ENCODE data around the gene TSKU.
"Not testable (repeated sequence)": the region's sequence is repeated elsewhere in the genome, so short reads cannot be mapped to it uniquely, and the experiment has no call there.

The TSKU gene

DNA sequence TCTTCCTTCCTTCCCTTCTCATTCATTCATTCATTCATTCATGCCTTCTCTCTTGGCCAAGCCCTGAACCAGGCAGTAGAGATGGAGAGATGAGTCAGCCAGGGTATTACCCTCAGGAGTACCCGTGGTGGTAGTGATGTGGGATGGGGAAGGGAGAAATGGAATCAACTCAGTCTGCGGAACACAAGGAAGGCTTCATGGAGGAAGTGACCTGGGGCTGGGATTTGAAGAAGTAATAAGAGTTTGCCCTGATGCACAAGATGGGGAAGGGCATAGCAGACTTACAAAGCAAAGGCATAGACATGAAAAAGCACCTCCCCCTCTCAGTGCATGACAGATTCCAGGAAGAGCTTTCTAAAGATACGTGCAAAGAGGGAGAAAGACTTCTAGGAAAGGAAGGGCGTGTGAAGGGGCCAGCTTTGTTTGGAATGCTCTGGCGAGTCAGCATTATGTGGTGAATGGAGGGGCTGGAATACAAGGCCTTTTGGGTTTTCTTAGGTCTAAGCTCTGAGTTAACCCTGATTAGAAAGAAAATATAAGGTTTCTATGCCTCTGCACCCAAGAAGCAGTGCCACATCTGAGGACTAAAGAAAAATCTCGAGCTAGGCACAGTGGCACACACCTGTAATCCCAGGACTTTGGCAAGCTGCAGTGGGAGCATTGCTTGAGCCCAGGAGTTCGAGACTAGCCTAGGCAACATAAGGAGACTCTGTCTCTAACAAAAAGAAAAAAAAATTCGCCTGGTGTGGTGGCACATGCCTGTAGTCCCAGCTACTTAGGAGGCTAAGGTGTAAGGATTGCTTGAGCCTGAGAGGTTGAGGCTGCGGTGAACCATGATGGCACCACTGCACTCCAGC lies 41.2 kb downstream of the TSKU start:
- H3K4me3 ChIP-seq (ENCODE audit: low read depth, low read length) = no peak overlapping the region
- ChIA-PET CTCF (interaction anchor here (1.0 to 2.7 kb wide), 5 partner anchors 10 to 95 kb away, joined by 3 to 21 read pairs (median 6); no protein-coding TSS in a partner anchor), POLR2A (interaction anchor here (0.6 kb wide), 2 partner anchors 97 to 225 kb away, joined by 3 to 4 read pairs; no protein-coding TSS in a partner anchor)
- TF ChIP-seq, protein P1, sequence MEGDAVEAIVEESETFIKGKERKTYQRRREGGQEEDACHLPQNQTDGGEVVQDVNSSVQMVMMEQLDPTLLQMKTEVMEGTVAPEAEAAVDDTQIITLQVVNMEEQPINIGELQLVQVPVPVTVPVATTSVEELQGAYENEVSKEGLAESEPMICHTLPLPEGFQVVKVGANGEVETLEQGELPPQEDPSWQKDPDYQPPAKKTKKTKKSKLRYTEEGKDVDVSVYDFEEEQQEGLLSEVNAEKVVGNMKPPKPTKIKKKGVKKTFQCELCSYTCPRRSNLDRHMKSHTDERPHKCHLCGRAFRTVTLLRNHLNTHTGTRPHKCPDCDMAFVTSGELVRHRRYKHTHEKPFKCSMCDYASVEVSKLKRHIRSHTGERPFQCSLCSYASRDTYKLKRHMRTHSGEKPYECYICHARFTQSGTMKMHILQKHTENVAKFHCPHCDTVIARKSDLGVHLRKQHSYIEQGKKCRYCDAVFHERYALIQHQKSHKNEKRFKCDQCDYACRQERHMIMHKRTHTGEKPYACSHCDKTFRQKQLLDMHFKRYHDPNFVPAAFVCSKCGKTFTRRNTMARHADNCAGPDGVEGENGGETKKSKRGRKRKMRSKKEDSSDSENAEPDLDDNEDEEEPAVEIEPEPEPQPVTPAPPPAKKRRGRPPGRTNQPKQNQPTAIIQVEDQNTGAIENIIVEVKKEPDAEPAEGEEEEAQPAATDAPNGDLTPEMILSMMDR (IDR thresholded peaks at IDR 0.05; ENCODE audit: insufficient read depth, low read length, missing control alignments) = no peak
- DNase-seq (ENCODE audit: low read depth, low spot score) = no peak

DNA sequence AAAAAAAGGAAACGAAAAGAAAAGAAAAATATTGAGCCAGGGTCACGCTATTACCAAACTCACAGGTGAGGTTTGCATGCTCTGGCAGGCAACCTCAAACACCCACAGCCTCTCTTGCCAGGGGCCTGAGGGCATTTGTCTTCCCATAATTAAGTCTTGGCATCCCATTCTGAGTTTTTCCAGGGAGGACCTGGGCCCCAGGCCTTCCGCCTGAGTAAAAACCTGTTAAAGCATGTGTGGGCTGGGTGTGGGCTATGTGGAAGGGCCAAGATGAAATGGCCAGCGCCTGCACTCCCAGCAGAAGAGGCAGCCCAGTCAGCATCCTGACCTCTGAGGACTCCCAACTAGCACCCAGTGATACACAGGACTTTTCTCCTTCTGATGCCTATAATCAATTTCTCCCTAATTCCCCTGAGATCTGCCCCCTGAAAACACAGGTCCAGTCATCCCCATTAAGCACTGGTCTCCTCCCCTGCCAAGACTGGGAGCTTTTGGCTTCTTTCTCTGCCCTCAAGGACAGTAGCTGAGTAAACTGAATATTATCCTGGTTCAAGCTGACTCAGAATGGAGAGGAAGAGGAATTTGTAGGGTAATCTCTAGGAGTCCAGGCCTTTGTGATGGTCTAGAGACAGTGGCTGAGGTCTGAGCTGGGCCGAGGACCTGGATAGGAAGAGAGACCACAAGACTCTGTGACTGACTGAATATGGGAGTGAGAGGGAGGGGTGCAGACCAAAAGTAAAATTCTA lies 42.0 kb downstream of the TSKU start:
- POLR2A ChIA-PET = no interaction called here
- H3K4me3 ChIP-seq (ENCODE audit: low read depth, low read length) = no peak overlapping the region
- TF ChIP-seq, protein P1 (IDR thresholded peaks at IDR 0.05; ENCODE audit: insufficient read depth, low read length, missing control alignments) = no peak
- CTCF ChIA-PET = interaction anchor here (0.7 to 2.7 kb wide), 8 partner anchors 13 to 93 kb away, joined by 3 to 21 read pairs (median 3); no protein-coding TSS in a partner anchor
- DNase-seq (ENCODE audit: low read depth, low spot score) = no peak

DNA sequence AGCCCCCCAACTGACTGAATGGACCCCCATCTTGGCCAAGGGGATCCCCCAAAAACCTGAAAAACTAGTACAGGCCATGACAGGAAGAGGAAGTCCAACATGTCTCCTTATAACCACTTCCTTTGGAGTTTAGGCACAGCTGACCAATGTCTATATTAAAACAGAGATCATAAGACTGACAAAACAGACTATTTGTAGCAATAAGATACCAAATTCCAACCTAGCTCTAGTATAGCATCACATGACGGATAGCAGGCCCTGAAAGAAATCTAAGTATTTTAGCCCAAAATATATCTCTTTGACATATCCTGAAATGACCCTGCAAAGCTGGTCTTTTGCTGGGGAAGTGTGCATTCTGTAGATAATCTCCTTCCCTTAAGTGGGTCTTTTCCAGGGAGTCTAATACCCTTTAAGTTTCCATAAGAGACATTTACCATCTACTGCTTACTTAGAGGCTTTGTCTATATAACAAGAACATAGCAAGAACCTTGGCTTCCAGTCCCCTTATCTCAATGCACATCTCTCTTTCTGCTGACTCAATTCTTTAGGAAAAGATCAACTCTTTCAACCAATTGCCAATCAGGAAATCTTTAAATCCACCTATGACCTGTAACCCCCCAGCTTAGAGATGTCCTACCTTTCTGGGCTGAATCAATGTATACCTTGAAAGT lies 42.7 kb downstream of the TSKU start:
- TF ChIP-seq, protein P1 (IDR thresholded peaks at IDR 0.05; ENCODE audit: insufficient read depth, low read length, missing control alignments) = no peak
- DNase-seq (ENCODE audit: low read depth, low spot score) = no peak
- POLR2A ChIA-PET = no interaction called here
- CTCF ChIA-PET = interaction anchor here (0.7 to 2.7 kb wide), 6 partner anchors 17 to 93 kb away, joined by 3 to 21 read pairs (median 3); no protein-coding TSS in a partner anchor
- H3K4me3 ChIP-seq (ENCODE audit: low read depth, low read length) = no peak overlapping the region

DNA sequence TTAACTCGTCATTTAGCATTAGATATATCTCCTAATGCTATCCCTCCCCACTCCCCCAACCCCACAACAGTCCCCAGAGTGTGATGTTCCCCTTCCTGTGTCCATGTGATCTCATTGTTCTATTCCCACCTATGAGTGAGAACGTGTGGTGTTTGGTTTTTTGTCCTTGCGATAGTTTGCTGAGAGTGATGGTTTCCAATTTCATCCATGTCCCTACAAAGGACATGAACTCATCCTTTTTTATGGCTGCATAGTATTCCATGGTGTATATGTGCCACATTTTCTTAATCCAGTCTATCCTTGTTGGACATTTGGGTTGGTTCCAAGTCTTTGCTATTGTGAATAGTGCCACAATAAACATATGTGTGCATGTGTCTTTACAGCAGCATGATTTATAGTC lies 43.4 kb downstream of the TSKU start:
- DNase-seq (ENCODE audit: low read depth, low spot score); POLR2A ChIA-PET; H3K4me3 ChIP-seq (ENCODE audit: low read depth, low read length); CTCF ChIA-PET: not testable (repeated sequence)

DNA sequence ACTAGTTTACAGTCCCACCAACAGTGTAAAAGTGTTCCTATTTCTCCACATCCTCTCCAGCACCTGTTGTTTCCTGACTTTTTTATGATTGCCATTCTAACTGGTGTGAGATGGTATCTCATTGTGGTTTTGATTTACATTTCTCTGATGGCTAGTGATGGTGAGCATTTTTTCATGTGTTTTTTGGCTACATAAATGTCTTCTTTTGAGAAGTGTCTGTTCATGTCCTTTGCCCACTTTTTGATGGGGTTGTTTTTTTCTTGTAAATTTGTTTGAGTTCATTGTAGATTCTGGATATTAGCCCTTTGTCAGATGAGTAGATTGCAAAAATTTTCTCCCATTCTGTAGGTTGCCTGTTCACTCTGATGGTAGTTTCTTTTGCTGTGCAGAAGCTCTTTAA lies 43.8 kb downstream of the TSKU start:
- H3K4me3 ChIP-seq (ENCODE audit: low read depth, low read length); CTCF ChIA-PET; DNase-seq (ENCODE audit: low read depth, low spot score); POLR2A ChIA-PET: not testable (repeated sequence)

DNA sequence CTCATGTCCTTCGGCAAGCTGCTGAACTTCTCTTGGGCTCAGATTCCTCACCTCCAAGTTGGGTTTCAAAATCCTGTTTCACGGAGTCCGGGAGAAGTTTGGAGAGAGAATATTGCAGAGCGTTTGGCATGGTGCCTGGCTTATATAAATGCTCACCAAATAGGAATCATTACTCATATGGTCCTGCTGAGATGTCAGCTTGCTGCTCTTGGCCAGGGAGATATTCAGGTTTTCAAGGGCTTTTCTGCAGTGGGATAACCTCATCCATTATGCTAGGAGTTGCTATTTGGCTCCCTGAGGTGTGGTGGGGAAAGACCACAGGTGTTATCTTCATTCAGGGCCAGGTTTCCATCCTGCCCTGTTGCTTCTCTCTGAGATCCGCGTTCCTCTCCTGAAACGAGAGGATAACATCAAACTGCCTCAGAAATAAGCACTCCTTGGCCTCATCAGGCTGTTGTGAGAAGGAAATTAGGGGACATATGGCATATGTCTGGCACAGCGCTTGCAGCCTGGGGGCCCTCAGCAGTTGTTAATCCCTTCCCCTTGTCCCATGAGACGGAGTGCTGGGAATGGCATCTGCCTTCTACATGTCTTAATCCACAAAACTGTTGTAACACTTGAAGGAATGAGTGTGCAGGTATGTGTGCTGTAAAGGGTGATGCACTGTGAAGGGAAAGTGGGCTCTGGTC lies 47.6 kb downstream of the TSKU start:
- no peak overlapping the region for H3K4me3 ChIP-seq (ENCODE audit: low read depth, low read length)
- TF ChIP-seq, protein P1 (IDR thresholded peaks at IDR 0.05; ENCODE audit: insufficient read depth, low read length, missing control alignments) = no peak
- no peak for DNase-seq (ENCODE audit: low read depth, low spot score)
- CTCF ChIA-PET = interaction anchor here (1.6 kb wide), 1 partner anchor 88 kb away, joined by 3 read pairs; no protein-coding TSS in a partner anchor
- POLR2A ChIA-PET = no interaction called here

Measured in AG04449 (cell line).